GM23338 (cell line): ENCODE data around the gene EMC1. TPM values are rescaled to one million over a fixed set of nuclear protein-coding genes. Genes with fewer than 3 reads are reported as not detected.

Experiments used
- ATAC-seq: fragments of 200-7000 bp; cut with Tn5 transposase; 3 replicates; pipeline ENCODE4 v1.9.1; 2020
- DNase-seq: peaks from one replicate; pipeline ENCODE4 v3.0.0-alpha.2; 2015; ENCODE audit warnings: low spot score
- H2AFZ ChIP-seq: fragments of 200-600 bp; sonication (generic); 2 replicates; pipeline ENCODE4 v1.8.0; 2016; ENCODE audit warnings: antibody characterized with exemption, mild to moderate bottlenecking, moderate library complexity
- H3F3A ChIP-seq: fragments of 200-600 bp; sonication (generic); replicated peaks from 2 replicates; pipeline ENCODE4 v1.8.0; 2017; ENCODE audit warnings: antibody characterized with exemption, mixed run types, low read depth
- H3K27ac ChIP-seq: fragments of 200-600 bp; sonication (generic); 2 replicates; pipeline ENCODE4 v1.6.1; 2016; ENCODE audit warnings: low read depth
- H3K27me3 ChIP-seq: fragments of 200-600 bp; sonication (generic); 2 replicates; pipeline ENCODE4 v1.8.0; 2016; ENCODE audit warnings: mild to moderate bottlenecking, mixed run types, moderate library complexity; ENCODE audit not compliant: insufficient read depth
- H3K36me3 ChIP-seq: fragments of 200-600 bp; sonication (generic); 2 replicates; pipeline ENCODE4 v1.8.0; 2016; ENCODE audit warnings: mild to moderate bottlenecking; ENCODE audit not compliant: insufficient read depth
- H3K4me1 ChIP-seq: fragments of 200-600 bp; sonication (generic); 2 replicates; pipeline ENCODE4 v1.8.0; 2016; ENCODE audit warnings: mild to moderate bottlenecking, moderate library complexity; ENCODE audit not compliant: insufficient read depth
- H3K4me2 ChIP-seq: fragments of 200-600 bp; sonication (generic); 2 replicates; pipeline ENCODE4 v1.7.1; 2017; ENCODE audit warnings: mixed run types
- H3K4me3 ChIP-seq: fragments of 200-600 bp; sonication (generic); 2 replicates; pipeline ENCODE4 v1.6.1; 2016; ENCODE audit warnings: mixed run types
- H3K79me2 ChIP-seq: fragments of 200-600 bp; sonication (generic); replicated peaks from 2 replicates; pipeline ENCODE4 v1.8.0; 2017; ENCODE audit warnings: mild to moderate bottlenecking; ENCODE audit not compliant: insufficient read depth
- H3K9me2 ChIP-seq: fragments of 200-600 bp; sonication (generic); 2 replicates; pipeline ENCODE4 v1.8.0; 2017; ENCODE audit not compliant: insufficient read depth
- H4K20me1 ChIP-seq: fragments of 200-600 bp; sonication (generic); replicated peaks from 2 replicates; pipeline ENCODE4 v1.8.0; 2017; ENCODE audit warnings: mild to moderate bottlenecking; ENCODE audit not compliant: insufficient read depth
- H3K27ac Mint-ChIP-seq: 2 replicates; pipeline ENCODE4 v1.8.0; 2020; ENCODE audit warnings: inconsistent platforms, mild to moderate bottlenecking, moderate library complexity, mixed read lengths
- H3K27me3 Mint-ChIP-seq: 3 replicates; pipeline ENCODE4 v1.8.0; 2022; ENCODE audit warnings: low read depth, mild to moderate bottlenecking, moderate library complexity, mixed read lengths, inconsistent platforms; ENCODE audit not compliant: insufficient read depth, poor library complexity
- H3K36me3 Mint-ChIP-seq: 3 replicates; pipeline ENCODE4 v1.8.0; 2021; ENCODE audit warnings: low read depth, mild to moderate bottlenecking, inconsistent platforms, moderate library complexity, mixed read lengths
- H3K4me1 Mint-ChIP-seq: 3 replicates; pipeline ENCODE4 v1.8.0; 2020; ENCODE audit warnings: mild to moderate bottlenecking, inconsistent platforms, mixed read lengths
- H3K4me3 Mint-ChIP-seq: 3 replicates; pipeline ENCODE4 v1.8.0; 2021; ENCODE audit warnings: moderate library complexity, mild to moderate bottlenecking, inconsistent platforms, mixed read lengths
- H3K9me3 Mint-ChIP-seq: 3 replicates; pipeline ENCODE4 v1.8.0; 2020; ENCODE audit warnings: moderate library complexity, mild to moderate bottlenecking, inconsistent platforms, mixed read lengths
- CREB1 ChIP-seq: fragments of 250-450 bp; sonication (Bioruptor Pico); IDR thresholded peaks from 2 replicates; pipeline ENCODE4 v1.5.0; 2020; ENCODE audit warnings: low read depth, mild to moderate bottlenecking, moderate library complexity
- EZH2 ChIP-seq: fragments of 200-600 bp; sonication (generic); IDR thresholded peaks from one replicate; pipeline ENCODE4 v1.8.0; 2017; ENCODE audit warnings: antibody characterized with exemption, mild to moderate bottlenecking, low read depth; ENCODE audit not compliant: unreplicated experiment
- EZH2phosphoT487 ChIP-seq: fragments of 200-600 bp; sonication (generic); IDR thresholded peaks from one replicate; pipeline ENCODE4 v1.8.1; 2018; ENCODE audit warnings: antibody characterized with exemption; ENCODE audit not compliant: unreplicated experiment
- JUNB ChIP-seq: IDR thresholded peaks from one replicate; pipeline ENCODE4 v1.6.1; 2016; ENCODE audit warnings: antibody characterized with exemption; ENCODE audit not compliant: unreplicated experiment
- NANOG ChIP-seq: IDR thresholded peaks from 2 replicates; pipeline ENCODE4 v1.6.1; 2016; ENCODE audit warnings: antibody characterized with exemption, borderline replicate concordance
- POLR2AphosphoS5 ChIP-seq: IDR thresholded peaks from 2 replicates; pipeline ENCODE4 v1.6.1; 2016; ENCODE audit warnings: antibody characterized with exemption, low read depth
- STAT1 ChIP-seq: IDR thresholded peaks from one replicate; pipeline ENCODE4 v1.6.1; 2016; ENCODE audit warnings: antibody characterized with exemption; ENCODE audit not compliant: unreplicated experiment
- ZNF114 ChIP-seq: fragments of 250-450 bp; sonication (Bioruptor Pico); IDR thresholded peaks from 2 replicates; pipeline ENCODE4 v1.5.0; 2020; ENCODE audit warnings: mild to moderate bottlenecking, moderate library complexity
- ZNF331 ChIP-seq: fragments of 250-450 bp; sonication (Bioruptor Pico); IDR thresholded peaks from 2 replicates; pipeline ENCODE4 v1.5.0; 2020; ENCODE audit warnings: low read depth, mild to moderate bottlenecking, moderate library complexity
- polyA plus RNA-seq: library from polyadenylated mRNA; unstranded; fragments of >200 nt; fragmentation: Nextera tagmentation; extraction: Ambion mirVana; gene quantifications from 2 replicates; pipeline ENCODE4 v1.2.1, GENCODE V29; 2016
- total RNA-seq: library from RNA; depleted of rRNA; stranded (reverse); fragments of >200 nt; shearing (Covaris generic); gene quantifications from 2 replicates; pipeline ENCODE4 v1.2.3, GENCODE V29; 2014
- TF ChIP-seq, protein P1 (sequence below): fragments of 250-450 bp; sonication (Bioruptor Pico); IDR thresholded peaks from 2 replicates; pipeline ENCODE4 v1.5.0; 2020; ENCODE audit warnings: mild to moderate bottlenecking, moderate library complexity
- TF ChIP-seq, protein P2 (sequence below), 2 experiments: fragments of 200-600 bp in 1 of 2; sonication (generic) in 1 of 2; conservative IDR thresholded peaks; 2 replicates each; pipeline versions ENCODE4 v1.5.1 to v1.6.1; 2016 to 2017; ENCODE audit warnings: antibody characterized with exemption in 2 of 2, low read depth in 2 of 2, mild to moderate bottlenecking in 2 of 2, moderate library complexity in 1 of 2
- TF ChIP-seq, protein P3 (sequence below): IDR thresholded peaks from one replicate; pipeline ENCODE4 v1.6.1; 2018; ENCODE audit warnings: antibody characterized with exemption; ENCODE audit not compliant: unreplicated experiment
- TF ChIP-seq, protein P4 (sequence below): IDR thresholded peaks from 2 replicates; pipeline ENCODE4 v1.6.1; 2016; ENCODE audit warnings: antibody characterized with exemption

Gene EMC1
- total and polyA plus RNA-seq, 2 experiments from 2014 or later = 17.6 to 53.0 TPM

DNA sequence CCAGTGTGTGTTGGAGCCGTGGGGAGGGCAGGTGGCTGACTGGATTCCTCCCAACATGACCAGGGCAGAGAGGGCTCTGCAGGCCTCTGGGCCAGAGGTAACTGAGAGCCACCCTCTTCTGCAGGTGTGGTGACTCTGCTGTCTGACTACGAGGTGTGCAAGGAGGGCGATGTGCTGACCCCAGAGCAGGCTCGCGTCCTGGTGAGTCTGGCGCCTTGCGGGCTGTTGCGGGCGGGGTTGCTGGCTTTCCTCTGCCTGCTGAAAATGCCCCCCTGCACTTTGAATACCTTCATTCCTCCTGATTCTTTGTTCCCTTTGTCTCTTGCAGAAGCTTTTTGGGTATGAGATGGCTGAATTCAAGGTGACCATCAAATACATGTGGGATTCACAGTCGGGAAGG is 7.0 kb upstream of the EMC1 start:
- Histone ChIP-seq H3K36me3 (peaks cover 33% of the 10 kb centered on the region), H3K4me2 (no peak overlapping the region), H3K79me2 (peaks cover 31% of the 10 kb centered on the region), H3K27ac (no peak overlapping the region), H3F3A (0 out of 2 replicates have a peak, but pooled peaks cover 10% of the 10 kb centered on the region), H3K27me3 (no peaks in the 10 kb centered on the region), H2AFZ (no peak overlapping the region), H4K20me1 (peaks cover 20% of the 10 kb centered on the region), H3K4me3 (no peak overlapping the region), H3K9me2 (no peaks in the 10 kb centered on the region), H3K4me1 (no peaks in the 10 kb centered on the region)
- TF ChIP-seq ZNF331 (CRISPR knock-in tag) (no peak), NANOG (no peak), JUNB (no peak), ZNF114 (CRISPR knock-in tag) (no peak), CREB1 (CRISPR knock-in tag) (no peak), EZH2phosphoT487 (no peak), POLR2AphosphoS5 (no peak), EZH2 (no peak), STAT1 (no peak)
- TF ChIP-seq, protein P1, sequence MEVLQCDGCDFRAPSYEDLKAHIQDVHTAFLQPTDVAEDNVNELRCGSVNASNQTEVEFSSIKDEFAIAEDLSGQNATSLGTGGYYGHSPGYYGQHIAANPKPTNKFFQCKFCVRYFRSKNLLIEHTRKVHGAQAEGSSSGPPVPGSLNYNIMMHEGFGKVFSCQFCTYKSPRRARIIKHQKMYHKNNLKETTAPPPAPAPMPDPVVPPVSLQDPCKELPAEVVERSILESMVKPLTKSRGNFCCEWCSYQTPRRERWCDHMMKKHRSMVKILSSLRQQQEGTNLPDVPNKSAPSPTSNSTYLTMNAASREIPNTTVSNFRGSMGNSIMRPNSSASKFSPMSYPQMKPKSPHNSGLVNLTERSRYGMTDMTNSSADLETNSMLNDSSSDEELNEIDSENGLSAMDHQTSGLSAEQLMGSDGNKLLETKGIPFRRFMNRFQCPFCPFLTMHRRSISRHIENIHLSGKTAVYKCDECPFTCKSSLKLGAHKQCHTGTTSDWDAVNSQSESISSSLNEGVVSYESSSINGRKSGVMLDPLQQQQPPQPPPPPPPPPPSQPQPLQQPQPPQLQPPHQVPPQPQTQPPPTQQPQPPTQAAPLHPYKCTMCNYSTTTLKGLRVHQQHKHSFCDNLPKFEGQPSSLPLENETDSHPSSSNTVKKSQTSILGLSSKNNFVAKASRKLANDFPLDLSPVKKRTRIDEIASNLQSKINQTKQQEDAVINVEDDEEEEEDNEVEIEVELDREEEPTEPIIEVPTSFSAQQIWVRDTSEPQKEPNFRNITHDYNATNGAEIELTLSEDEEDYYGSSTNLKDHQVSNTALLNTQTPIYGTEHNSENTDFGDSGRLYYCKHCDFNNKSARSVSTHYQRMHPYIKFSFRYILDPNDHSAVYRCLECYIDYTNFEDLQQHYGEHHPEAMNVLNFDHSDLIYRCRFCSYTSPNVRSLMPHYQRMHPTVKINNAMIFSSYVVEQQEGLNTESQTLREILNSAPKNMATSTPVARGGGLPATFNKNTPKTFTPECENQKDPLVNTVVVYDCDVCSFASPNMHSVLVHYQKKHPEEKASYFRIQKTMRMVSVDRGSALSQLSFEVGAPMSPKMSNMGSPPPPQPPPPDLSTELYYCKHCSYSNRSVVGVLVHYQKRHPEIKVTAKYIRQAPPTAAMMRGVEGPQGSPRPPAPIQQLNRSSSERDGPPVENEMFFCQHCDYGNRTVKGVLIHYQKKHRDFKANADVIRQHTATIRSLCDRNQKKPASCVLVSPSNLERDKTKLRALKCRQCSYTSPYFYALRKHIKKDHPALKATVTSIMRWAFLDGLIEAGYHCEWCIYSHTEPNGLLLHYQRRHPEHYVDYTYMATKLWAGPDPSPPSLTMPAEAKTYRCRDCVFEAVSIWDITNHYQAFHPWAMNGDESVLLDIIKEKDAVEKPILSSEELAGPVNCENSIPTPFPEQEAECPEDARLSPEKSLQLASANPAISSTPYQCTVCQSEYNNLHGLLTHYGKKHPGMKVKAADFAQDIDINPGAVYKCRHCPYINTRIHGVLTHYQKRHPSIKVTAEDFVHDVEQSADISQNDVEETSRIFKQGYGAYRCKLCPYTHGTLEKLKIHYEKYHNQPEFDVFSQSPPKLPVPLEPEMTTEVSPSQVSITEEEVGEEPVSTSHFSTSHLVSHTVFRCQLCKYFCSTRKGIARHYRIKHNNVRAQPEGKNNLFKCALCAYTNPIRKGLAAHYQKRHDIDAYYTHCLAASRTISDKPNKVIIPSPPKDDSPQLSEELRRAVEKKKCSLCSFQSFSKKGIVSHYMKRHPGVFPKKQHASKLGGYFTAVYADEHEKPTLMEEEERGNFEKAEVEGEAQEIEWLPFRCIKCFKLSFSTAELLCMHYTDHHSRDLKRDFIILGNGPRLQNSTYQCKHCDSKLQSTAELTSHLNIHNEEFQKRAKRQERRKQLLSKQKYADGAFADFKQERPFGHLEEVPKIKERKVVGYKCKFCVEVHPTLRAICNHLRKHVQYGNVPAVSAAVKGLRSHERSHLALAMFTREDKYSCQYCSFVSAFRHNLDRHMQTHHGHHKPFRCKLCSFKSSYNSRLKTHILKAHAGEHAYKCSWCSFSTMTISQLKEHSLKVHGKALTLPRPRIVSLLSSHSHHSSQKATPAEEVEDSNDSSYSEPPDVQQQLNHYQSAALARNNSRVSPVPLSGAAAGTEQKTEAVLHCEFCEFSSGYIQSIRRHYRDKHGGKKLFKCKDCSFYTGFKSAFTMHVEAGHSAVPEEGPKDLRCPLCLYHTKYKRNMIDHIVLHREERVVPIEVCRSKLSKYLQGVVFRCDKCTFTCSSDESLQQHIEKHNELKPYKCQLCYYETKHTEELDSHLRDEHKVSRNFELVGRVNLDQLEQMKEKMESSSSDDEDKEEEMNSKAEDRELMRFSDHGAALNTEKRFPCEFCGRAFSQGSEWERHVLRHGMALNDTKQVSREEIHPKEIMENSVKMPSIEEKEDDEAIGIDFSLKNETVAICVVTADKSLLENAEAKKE = no peak
- TF ChIP-seq, protein P2, sequence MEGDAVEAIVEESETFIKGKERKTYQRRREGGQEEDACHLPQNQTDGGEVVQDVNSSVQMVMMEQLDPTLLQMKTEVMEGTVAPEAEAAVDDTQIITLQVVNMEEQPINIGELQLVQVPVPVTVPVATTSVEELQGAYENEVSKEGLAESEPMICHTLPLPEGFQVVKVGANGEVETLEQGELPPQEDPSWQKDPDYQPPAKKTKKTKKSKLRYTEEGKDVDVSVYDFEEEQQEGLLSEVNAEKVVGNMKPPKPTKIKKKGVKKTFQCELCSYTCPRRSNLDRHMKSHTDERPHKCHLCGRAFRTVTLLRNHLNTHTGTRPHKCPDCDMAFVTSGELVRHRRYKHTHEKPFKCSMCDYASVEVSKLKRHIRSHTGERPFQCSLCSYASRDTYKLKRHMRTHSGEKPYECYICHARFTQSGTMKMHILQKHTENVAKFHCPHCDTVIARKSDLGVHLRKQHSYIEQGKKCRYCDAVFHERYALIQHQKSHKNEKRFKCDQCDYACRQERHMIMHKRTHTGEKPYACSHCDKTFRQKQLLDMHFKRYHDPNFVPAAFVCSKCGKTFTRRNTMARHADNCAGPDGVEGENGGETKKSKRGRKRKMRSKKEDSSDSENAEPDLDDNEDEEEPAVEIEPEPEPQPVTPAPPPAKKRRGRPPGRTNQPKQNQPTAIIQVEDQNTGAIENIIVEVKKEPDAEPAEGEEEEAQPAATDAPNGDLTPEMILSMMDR (conservative IDR thresholded peaks at IDR 0.05; ENCODE audit: low read depth in 2 of 2) = no peak
- TF ChIP-seq, protein P3, sequence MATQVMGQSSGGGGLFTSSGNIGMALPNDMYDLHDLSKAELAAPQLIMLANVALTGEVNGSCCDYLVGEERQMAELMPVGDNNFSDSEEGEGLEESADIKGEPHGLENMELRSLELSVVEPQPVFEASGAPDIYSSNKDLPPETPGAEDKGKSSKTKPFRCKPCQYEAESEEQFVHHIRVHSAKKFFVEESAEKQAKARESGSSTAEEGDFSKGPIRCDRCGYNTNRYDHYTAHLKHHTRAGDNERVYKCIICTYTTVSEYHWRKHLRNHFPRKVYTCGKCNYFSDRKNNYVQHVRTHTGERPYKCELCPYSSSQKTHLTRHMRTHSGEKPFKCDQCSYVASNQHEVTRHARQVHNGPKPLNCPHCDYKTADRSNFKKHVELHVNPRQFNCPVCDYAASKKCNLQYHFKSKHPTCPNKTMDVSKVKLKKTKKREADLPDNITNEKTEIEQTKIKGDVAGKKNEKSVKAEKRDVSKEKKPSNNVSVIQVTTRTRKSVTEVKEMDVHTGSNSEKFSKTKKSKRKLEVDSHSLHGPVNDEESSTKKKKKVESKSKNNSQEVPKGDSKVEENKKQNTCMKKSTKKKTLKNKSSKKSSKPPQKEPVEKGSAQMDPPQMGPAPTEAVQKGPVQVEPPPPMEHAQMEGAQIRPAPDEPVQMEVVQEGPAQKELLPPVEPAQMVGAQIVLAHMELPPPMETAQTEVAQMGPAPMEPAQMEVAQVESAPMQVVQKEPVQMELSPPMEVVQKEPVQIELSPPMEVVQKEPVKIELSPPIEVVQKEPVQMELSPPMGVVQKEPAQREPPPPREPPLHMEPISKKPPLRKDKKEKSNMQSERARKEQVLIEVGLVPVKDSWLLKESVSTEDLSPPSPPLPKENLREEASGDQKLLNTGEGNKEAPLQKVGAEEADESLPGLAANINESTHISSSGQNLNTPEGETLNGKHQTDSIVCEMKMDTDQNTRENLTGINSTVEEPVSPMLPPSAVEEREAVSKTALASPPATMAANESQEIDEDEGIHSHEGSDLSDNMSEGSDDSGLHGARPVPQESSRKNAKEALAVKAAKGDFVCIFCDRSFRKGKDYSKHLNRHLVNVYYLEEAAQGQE = no peak
- TF ChIP-seq, protein P4, sequence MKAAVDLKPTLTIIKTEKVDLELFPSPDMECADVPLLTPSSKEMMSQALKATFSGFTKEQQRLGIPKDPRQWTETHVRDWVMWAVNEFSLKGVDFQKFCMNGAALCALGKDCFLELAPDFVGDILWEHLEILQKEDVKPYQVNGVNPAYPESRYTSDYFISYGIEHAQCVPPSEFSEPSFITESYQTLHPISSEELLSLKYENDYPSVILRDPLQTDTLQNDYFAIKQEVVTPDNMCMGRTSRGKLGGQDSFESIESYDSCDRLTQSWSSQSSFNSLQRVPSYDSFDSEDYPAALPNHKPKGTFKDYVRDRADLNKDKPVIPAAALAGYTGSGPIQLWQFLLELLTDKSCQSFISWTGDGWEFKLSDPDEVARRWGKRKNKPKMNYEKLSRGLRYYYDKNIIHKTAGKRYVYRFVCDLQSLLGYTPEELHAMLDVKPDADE = no peak
- no peak overlapping the region for H3K27ac Mint-ChIP-seq
- H3K36me3 Mint-ChIP-seq = peaks cover 68% of the 10 kb centered on the region
- peaks cover 6% of the 10 kb centered on the region for H3K4me1 Mint-ChIP-seq
- H3K9me3 Mint-ChIP-seq = no peaks in the 10 kb centered on the region
- DNase-seq (no peak), ATAC-seq (no peak)
- H3K27me3 Mint-ChIP-seq = peaks cover 21% of the 10 kb centered on the region
- no peak overlapping the region for H3K4me3 Mint-ChIP-seq
